ENCODE results near the gene ZNF311.
"Not testable (repeated sequence)": the region's sequence is repeated elsewhere in the genome, so short reads cannot be mapped to it uniquely, and the experiment has no call there.

The ZNF311 gene

DNA sequence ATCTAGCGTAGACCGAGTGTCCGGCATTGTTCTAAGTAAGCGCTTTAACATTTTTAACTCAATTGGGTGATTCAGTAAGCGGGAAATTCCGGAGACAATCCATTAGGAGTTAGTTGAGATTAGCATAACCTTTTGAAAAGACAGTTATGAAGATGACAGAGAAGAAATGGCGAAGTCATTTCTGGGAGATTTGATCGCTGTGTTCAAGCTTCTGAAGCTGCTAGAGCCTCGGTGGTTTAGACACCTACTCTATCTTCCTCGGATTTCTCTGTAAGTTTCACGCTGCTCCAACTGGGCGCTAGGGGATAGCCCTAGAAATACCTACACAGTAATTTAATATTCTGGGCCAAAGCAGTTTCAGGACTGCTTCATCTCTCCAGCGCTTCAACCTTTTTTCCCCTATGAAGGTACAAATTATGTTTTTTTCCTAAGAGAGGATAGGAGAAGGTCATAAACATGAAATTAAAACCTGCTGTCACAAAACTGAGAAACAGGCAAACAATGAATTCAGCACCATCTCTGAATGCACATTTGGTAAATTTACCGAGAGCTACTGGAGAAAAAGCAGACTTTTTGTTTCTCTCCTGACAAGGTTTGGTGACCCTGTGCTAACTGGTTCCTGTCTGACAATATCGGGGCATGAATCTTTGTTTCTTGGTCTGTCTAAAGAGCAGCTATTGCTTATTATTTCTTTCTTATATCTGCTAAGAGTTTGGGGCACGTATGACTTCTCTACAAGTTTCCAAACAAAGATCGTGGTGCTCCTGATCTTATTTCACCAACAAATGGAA, 22.4 kb downstream of the ZNF311 start:
- DNase-seq (ENCODE audit: low spot score), result peak; percentile 24

DNA sequence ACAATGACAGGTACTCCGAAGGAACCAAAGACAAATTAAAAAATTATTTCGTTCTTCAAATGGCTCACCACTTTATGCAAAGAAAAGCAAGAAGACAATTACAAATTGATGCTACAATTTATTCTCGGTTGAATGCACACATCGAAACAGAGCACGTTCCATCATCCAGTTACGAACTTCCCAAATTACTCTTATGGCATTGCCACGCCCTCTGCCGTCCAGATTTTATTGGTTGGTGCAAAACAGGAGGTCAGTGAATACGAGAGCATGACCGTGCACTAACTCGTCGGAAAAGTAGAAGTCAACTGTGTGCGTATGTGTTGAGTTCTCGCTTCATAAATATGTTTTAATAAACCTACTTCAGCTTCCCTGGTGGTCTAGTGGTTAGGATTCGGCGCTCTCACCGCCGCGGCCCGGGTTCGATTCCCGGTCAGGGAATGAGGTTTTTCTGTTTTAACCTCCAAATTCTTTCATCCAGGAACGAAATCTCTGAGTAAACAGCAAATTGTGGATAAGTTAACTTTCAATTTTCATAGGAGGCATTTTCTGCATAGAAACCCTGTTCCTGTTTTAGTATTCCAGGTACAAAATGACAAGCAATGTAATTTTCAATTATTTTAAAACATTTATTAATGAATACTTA, 23.2 kb downstream of the ZNF311 start:
- DNase-seq (ENCODE audit: low spot score), result peak; percentile 81

DNA sequence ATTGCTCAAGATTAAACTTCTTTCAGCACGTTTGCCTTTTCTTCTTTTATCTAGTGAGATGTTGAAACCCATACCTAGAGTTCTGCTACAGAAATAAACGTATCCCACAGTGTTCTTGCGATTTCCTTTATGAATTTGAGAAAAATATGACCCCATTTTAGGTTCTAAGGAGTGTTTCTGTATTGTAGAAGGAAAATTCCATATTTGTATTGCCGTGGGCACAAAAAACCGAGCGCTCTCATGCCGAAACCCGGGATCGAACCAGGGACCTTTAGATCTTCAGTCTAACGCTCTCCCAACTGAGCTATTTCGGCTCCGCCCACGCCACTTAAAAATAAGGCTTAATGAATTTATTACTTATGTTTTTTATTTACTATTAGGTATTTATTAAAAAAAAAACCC, 23.7 kb downstream of the ZNF311 start:
- DNase-seq (ENCODE audit: low spot score), result peak; percentile 85

DNA sequence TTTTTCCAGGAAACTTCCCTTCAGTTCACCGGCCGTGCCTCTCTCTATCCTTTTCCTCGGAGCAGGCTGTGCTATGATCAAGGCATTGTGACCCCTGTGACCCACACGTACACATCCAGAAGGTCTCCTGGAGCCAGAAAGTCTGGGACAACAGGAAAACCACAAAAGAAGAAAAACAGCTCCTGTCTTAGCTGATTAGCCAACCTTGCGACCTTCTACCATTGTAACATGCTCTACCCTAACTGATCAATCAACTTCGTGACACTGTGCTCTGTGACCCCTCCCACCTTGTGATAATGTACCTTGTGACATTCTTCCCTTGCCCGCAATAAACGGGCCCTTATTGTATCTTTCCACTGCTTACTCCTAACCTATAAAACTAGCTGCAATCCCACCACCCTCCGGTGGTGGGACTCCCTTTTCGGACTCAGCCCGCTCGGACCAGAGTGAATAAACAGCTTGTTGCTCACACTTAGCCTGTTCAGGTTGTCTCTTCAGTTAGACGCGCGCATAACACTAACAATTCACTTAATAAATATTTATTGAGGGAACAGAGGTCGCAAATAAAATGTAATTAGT, 24.2 kb downstream of the ZNF311 start:
- peak; percentile 38 for DNase-seq (ENCODE audit: low spot score)

DNA sequence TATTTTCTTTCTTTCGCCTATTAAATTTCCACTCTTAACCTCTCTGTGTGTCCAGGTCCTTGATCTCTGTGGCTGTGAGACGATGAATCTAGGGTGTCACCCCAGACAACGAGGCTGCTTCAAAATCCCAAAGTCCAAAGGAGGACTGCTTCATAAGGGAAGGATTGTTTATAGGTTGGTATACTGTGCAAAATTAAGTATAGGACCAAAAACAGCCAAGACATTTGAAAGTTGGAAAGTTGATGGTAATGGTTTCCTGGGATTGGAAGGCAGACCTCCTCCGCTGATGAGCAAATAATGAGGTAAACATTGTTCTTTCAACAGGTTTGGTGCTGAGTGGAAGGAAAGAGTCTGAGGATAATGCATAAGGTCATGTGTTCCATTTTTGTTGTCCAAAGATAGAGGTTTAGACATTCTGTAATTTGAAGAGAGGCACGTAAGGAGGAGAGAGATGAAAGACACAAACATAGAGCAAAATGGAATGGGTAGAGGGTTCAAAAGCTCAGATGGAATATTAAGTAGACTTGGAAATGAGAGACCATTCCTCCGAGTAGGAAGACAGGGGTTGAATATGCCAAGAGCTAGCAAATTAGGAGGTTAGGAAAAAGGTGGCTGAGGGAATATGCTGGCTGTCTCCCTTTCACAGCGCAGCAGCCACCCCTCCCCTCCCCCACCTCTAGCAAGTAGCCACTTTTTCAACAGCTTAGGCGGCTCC, 24.8 kb downstream of the ZNF311 start:
- DNase-seq (ENCODE audit: low spot score), result no peak

DNA sequence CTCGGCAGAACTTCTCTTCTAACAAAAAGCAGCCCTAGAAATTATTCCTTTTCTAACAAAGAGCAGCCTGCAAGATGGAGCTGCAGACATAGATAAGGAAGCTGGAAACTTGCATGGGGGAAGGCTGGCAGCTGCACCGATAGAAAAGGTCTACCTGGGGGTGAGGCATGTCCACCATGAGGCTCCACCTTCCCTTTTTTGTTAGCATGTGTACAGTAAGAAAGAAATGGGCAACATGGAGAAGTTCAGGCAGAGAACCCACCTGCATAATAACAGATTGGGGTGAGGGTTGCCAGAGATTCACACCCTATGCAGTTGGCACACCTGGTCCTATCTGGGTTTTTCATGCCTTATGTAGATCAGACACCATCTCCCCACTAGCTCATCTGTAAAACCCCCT, 25.4 kb downstream of the ZNF311 start:
- no peak for DNase-seq (ENCODE audit: low spot score)

DNA sequence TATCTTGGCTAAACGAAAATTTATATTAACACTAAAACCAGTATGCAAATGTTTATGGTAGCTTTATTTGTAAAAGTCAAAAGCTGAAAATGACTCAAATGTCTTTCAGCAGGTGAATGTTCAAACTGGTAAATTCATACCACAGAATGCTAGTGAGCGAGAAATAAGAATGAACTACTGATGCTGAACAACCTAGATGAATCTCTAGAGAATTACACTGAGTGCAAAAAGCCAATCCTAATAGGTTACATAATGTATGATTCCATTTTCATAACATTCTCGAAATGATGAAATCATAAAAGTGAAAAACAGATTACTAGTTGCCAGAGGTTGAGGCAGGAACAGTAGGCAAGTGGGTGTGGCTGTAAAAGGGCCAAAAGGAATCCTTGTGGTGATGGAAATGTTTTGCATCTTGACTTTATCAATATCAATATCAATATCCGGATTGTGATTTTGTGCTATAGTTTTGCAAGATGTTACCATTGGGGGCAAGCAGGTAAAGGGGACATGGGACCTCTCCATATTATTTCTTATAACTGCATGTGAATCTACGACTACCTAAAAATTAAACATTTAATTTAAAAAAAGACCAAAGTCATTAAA, 26.1 kb downstream of the ZNF311 start:
- DNase-seq (ENCODE audit: low spot score), result no peak

DNA sequence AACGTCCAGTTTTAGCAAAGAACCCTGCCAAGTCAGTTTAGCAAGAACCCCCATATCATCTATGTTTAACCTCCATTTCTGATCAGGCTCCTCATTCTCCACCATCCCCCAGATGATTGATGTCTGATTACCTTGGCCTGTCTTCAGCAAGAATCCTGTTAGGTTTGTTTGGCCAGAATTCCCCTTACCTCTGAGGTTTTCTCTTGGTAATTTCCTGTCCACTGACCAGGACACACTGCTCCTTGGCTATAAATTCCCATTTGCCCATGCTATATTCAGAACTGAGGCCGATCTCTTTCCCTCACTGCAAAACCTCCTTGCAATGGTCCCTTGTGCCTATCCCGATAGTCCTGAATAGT, 27.0 kb downstream of the ZNF311 start:
- no peak for DNase-seq (ENCODE audit: low spot score)

DNA sequence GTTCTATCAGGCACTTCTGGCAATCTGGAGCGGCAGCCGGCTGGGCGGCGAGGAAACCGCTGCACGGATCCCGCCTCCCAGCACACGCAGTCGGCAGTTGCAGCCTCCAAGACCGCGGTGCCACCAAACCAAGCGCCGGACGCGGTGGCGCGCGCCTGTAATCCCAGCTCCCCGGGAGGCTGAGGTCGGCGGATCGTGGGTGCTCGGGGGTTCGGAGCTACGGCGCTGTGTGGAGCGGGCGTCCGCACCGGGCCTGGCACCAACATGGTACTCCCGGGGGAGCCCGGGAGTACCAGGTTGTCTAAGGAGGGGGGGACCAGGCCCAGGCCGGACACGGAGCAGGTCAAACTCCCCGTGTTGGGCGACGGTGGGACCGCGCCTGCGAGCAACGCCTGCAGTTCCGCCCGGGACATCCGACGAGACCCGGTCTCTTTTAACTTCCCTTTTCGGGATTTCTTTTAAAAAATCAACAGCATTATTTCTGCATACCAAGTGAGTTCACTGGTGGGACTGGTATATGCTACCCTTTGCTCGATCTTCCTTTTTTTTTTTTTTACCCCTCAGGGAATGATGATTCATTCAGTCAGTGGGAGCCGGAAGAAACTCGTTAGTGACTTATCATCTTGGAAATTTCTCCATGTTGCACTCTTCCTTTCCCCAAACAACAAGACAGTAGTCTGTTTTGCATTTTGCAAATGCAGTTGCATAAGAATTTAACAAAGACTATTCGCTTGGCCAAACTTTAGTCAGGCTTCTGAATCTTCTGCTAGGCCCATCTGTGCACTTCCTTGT, 27.6 kb downstream of the ZNF311 start:
- no peak for DNase-seq (ENCODE audit: low spot score)

DNA sequence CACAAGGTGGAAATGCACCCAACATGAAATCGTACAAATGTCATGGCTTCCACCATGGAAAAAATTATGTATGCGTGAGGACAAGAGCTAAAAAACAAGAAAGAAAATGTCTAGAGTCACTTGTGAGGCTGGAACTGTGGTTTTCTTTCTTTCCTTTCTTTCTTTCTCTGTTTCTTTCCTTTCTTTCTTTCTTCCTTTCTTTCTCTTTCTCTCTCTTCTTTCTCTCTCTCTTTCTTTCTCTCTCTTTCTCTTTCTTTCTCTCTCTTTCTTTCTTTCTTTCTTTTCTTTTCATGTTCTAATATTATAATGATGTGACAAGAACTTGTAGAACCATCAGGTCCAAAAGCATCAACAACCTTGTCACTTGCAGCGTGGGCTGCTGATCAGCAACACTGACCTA, 28.4 kb downstream of the ZNF311 start:
- no peak for DNase-seq (ENCODE audit: low spot score)

DNA sequence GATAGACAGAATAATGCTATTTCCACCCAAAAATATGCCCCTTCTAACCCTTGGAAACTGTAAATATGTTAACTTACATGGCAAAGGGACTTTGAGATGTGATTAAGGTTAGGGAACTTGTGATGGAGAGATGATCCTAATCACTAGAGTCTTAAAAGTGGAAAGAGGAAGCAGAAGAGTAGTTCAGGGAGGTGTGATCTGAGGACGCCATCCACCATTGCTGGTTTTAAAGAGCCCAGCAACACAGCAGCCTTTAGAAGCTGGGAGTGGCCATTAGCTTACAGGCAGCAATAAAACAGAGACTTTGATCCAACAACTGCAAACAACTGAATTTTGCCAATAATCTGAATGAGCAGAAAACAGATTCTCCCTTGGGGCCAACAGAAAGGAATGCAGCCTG, 30.6 kb downstream of the ZNF311 start:
- no peak for DNase-seq (ENCODE audit: low spot score)

DNA sequence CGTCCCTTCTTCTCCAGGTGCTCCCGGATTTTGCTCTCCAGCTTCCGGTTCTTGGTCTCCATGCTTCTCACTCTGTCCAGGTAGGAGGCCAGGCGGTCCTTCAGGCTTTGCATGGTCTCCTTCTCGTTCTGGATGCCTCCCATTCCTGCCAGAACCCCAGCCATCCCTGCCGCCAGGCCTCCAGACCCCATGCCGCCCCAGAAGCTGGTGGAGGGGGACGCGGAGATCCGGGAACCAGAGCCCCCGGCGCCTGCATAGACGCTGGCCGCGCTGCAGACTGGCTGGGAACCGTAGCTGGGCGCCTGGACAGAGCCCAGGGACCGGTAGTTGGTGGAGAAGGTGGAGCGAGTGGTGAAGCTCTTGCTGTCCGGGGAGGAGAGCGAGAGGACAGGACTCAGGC, 35.1 kb downstream of the ZNF311 start:
- not testable (repeated sequence) for DNase-seq (ENCODE audit: low spot score)

DNA sequence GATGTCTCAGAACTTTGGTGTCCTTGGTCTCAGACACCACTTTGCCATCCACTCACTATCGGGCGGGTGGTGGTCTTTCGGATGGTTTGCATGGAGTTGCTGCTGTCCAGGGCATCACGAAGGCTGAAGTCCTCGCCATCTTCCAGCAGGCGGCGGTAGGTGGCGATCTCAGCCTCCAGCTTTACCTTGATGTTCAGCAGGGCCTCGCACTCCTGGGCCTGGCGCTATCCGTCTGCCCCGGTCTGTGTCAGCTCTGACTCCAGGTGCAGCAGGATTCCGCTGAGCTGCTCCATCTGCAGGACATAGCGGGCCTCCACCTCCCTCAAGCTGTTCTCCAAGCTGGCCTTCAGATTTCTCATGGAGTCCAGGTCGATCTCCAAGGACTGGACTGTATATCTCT, 36.0 kb downstream of the ZNF311 start:
- no peak for DNase-seq (ENCODE audit: low spot score)

DNA sequence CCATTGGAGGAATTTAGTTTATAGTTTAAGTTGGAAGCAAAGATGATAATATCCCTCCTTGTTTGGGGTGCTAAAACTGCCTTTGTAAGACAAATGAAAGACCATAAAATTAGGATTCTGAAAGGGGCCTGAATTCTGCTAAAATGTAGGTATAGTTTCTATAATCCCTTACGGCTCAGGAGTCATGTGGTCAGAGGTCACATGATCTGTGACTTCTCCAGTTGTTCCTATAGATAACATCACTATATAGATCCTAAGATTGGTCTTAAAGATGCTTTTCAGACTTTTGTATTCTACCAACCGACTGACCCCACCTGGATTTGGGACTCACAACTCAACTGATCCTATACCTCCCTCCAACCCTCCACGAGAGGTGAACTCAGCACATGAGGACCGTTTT, 36.6 kb downstream of the ZNF311 start:
- no peak for DNase-seq (ENCODE audit: low spot score)

DNA sequence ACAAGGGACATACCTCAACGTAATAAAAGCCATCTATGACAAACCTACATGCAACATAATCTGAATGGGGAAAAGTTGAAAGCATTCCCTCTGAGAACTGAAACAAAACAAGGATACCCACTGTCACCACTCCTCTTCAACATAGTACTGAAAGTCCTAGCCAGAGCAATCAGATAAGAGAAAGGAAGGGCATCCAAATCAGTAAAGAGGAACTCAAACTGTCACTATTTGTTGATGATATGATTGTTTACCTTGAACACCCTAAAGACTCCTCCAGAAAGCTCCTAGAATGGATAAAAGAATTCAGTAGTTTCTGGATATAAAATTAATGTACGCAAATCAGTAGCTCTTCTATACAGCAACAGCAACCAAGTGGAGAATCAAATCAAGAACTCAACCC, 39.4 kb downstream of the ZNF311 start:
- no peak for DNase-seq (ENCODE audit: low spot score)

DNA sequence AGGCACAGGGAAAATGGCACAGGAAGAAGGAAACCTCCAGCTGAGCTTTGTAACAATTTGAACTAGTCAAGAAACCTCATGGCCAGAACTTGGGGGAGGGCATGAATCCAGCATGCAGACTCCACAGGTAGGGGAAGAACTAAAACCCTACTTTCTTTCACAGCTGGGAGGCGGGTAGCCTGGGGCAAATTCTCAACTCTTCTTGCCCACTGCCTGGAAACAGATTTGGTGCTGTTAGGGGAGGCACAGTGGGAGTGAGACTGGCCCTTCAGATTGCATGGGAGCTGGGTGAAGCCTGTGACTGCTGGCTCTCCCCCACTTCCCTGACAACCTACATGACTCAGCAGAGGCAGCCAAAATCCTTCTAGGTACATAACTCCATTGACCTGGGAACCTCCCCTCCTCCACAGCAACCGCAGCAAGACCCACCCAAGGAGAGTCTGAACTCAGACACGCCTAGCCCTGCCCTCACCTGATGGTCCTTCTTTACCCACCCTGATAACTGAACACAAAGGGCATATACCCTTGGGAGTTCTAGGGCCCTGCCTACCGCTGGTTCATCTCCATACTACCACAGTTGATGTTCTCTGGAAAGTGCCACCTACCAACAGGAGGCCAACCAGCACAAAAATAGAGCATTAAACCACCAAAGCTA, 44.1 kb downstream of the ZNF311 start:
- DNase-seq (ENCODE audit: low spot score), result no peak

DNA sequence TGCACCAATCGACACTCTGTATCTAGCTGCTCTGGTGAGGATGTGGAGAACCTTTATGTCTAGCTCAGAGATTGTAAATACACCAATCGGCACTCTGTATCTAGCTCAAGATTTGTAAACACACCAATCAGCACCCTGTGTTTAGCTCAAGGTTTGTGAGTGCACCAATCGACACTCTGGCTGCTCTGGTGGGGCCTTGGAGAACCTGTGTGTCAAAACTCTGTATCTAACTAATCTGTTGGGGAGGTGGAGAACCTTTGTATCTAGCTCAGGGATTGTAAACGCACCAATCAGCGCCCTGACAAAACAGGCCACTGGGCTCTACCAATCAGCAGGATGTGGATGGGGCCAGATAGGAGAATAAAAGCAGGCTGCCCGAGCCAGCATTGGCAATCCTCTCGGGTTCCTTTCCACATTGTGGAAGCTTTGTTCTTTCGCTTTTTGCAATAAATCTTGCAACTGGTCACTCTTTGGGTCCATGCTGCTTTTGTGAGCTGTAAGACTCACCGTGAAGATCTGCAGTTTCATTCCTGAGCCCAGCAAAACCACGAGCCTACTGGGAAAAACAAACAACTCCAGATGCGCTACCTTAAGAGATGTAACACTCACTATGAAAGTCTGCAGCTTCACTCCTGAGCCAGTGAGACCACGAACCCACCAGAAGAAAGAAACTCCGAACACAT, 46.4 kb downstream of the ZNF311 start:
- not testable (repeated sequence) for DNase-seq (ENCODE audit: low spot score)

DNA sequence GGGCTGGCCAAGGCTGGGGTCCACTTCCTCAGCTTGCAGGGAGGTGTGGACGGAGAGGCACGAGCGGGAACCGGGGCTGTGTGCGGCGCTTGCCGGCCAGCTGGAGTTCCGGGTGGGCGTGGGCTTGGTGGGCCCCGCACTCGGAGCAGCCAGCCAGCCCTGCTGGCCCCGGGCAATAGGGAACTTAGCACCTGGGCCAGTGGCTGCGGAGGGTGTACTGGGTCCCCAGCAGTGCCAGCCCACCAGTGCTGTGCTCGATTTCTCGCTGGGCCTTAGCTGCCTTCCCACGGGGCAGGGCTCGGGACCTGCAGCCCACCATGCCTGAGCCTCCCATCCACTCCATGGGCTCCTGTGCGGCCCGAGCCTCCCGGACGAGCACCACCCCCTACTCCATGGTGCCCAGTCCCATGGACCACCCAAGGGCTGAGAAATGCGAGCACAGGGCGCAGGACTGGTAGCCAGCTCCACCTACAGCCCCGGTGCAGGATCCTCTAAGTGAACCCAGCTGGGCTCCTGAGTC, 47.3 kb downstream of the ZNF311 start:
- not testable (repeated sequence) for DNase-seq (ENCODE audit: low spot score)

DNA sequence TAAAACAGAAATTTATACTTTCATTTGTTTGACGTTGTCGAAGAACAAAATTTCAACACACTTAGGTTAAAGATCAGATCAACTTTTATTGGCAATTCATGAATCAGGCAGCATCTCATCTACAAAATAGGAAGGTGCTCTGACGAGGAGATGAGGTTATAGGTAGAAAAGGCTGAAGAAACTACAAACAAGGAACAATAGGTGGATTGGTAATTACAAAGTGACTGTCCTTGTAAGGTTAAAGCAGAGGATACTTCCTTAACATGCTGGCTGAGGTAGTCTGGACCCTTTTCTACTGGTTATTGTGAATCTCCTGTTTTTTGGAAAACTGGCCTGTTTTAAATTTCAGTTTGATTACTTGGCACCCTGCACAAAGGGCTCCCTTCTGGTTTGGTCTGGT, 48.8 kb downstream of the ZNF311 start:
- no peak for DNase-seq (ENCODE audit: low spot score)

DNA sequence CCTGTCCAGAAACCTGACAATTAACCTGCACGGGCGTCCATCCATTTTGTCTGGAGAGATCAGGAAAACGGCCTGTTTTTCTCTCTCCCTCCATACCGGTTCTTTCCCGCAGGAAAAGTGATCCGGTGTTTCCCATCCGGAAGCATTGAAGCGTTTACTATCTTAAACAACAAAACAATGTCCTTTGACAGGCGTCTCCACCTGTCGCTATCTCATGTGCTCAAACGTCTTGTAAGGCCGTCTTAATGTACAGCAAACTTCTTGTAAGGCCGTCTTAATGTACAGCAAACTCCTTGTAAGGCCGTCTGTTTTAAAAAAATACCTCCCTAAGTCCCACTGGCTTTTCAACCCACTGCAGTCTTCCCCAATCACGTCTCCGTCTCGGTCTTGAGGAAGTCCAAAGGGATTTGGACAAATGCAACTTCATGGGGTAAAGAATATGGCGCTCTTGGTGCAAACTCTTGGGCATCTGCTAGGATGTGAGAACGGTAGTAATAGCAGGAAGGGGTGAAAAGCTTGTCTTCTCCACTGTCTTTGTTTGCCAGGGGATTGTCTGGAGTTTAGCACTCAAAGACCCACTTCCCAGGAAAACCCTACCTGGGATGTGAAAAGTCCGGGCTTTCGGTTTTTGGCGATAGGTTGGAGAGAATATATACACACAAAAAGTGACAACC, 51.4 kb downstream of the ZNF311 start:
- DNase-seq (ENCODE audit: low spot score), result no peak

Measured in CD4-positive, alpha-beta T cell treated with Interleukin-15 for 4 hours (primary cell).